Hepatocyte (in vitro differentiated cells): ENCODE results near the gene PAQR5.

Source experiments
- EZH2 ChIP-seq: fragments of 200-600 bp; sonication (generic); IDR thresholded peaks from 2 replicates; pipeline ENCODE4 v1.6.1; 2016; ENCODE audit warnings: antibody characterized with exemption, mild to moderate bottlenecking, borderline replicate concordance
- TF ChIP-seq, protein P1 (sequence below): fragments of 200-600 bp; sonication (generic); IDR thresholded peaks from 2 replicates; pipeline ENCODE4 v1.5.1; 2016; ENCODE audit warnings: antibody characterized with exemption, mild to moderate bottlenecking; ENCODE audit not compliant: poor library complexity

DNA sequence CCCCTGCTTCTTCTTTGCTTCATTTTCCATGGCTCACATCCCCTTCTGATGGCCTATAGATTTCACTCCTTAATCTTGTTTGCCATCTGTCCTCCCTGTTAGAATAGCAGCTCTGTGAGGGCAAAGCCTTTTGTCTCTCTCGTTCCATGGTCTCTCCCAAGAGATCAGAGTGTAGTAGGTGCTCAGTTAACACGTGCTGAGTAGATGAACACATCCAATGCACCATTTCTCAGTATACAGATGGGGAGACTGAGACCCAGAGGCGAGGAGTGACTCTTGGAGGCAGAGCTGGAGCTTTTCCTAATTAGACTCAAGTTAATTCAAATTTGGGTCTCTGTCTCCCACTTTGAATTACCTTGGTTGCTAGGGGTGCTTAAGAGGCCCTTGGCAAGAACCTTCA, 4.2 kb downstream of the PAQR5 start:
- TF ChIP-seq, protein P1, sequence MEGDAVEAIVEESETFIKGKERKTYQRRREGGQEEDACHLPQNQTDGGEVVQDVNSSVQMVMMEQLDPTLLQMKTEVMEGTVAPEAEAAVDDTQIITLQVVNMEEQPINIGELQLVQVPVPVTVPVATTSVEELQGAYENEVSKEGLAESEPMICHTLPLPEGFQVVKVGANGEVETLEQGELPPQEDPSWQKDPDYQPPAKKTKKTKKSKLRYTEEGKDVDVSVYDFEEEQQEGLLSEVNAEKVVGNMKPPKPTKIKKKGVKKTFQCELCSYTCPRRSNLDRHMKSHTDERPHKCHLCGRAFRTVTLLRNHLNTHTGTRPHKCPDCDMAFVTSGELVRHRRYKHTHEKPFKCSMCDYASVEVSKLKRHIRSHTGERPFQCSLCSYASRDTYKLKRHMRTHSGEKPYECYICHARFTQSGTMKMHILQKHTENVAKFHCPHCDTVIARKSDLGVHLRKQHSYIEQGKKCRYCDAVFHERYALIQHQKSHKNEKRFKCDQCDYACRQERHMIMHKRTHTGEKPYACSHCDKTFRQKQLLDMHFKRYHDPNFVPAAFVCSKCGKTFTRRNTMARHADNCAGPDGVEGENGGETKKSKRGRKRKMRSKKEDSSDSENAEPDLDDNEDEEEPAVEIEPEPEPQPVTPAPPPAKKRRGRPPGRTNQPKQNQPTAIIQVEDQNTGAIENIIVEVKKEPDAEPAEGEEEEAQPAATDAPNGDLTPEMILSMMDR, result no peak
- no peak for TF ChIP-seq EZH2
